ENCODE results near the gene ATP6V1F.

GRCh38 chr7:128915271-128915819, 52.7 kb downstream of the ATP6V1F start:
- TF ChIP-seq, protein P1, sequence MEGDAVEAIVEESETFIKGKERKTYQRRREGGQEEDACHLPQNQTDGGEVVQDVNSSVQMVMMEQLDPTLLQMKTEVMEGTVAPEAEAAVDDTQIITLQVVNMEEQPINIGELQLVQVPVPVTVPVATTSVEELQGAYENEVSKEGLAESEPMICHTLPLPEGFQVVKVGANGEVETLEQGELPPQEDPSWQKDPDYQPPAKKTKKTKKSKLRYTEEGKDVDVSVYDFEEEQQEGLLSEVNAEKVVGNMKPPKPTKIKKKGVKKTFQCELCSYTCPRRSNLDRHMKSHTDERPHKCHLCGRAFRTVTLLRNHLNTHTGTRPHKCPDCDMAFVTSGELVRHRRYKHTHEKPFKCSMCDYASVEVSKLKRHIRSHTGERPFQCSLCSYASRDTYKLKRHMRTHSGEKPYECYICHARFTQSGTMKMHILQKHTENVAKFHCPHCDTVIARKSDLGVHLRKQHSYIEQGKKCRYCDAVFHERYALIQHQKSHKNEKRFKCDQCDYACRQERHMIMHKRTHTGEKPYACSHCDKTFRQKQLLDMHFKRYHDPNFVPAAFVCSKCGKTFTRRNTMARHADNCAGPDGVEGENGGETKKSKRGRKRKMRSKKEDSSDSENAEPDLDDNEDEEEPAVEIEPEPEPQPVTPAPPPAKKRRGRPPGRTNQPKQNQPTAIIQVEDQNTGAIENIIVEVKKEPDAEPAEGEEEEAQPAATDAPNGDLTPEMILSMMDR (IDR thresholded peaks at IDR 0.05; ENCODE audit: low read depth, low read length, poor library complexity, severe bottlenecking), result no peak
- TF ChIP-seq EZH2phosphoT487 (IDR thresholded peaks at IDR 0.05; ENCODE audit: borderline replicate concordance, low read length), result peak; percentile 96
